Stimulated activated CD4-positive, alpha-beta T cell treated with anti-CD3 and anti-CD28 coated beads, Interleukin-2, amount 100 ng/mL, for 24 hours (primary cell): ENCODE results near the gene GPR132.
"Not testable (repeated sequence)": the region's sequence is repeated elsewhere in the genome, so short reads cannot be mapped to it uniquely, and the experiment has no call there.

Experiments
- DNase-seq, 2 donors: peaks; one replicate each; pipeline ENCODE4 v3.0.0-alpha.2; 2020

Gene GPR132

DNA sequence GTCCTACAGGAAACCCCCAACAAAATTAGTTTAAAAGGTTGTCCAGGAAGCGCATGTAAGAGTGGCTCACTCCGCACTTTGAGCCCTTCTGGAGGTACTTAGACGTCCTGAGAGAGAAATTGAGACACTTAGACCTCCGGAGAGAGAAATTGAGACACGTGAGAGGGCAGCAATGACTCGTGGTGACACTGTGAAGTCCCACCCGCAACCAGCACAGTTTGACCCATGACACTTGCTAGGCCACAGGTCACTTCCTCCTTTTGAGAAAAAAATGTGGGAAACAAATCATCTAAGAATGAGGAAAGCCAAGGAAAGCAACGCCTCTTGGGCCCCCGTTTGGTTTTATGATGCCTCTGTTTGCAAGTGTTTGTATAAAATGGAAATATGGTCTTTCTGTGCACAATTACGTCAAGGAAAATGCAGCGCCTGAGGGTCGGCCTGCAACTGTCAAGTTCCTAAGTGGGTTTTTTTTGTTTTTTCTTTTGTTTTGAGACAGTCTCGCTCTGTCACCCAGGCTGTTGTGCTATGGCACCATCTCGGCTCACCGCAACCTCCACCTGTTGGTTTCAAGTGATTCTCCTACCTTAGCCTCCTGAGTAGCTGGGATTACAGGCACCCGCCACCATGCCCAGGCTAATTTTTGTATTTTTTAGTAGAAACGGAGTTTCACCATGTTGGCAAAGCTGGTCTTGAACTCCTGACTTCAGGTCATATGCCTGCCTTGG, 30.8 kb downstream of the GPR132 start:
- no peak for DNase-seq

DNA sequence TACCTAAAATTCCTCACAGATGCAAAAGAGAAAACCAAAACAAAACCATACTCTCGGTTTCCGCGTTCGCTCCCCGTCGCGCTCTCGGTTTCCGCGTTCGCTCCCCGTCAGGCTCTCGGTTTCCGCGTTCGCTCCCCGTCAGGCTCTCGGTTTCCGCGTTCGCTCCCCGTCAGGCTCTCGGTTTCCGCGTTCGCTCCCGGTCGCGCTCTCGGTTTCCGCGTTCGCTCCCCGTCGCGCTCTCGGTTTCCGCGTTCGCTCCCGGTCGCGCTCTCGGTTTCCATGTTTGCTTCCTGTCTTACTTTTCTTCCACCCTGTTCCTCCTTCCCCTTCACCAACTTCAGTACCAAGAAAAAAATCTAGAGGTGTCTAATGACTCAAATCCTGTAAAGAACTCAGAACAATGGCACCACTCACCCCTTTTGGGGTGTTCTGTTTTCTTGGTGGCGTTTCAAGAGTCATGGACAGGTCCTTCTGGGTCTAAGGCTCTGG, 31.8 kb downstream of the GPR132 start:
- not testable (repeated sequence) for DNase-seq

DNA sequence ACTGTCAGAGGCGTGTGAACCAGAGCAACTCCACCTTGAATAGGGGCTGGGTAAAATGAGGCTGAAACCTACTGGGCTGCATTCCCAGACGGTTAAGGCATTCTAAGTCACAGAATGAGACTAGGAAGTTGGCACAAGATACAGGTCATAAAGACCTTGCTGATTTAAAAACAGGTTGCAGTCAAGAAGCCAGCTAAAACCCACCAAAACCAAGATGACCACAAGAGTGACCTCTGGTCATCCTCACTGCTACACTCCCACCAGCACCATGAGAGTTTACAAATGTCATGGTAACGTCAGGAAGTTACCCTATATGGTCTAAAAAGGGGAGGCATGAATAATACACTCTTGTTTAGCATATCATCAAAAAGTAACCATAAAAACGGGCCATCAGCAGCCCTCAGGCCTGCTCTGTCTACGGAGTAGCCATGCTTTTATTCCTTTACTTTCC, 32.8 kb downstream of the GPR132 start:
- DNase-seq, result not testable (repeated sequence)

DNA sequence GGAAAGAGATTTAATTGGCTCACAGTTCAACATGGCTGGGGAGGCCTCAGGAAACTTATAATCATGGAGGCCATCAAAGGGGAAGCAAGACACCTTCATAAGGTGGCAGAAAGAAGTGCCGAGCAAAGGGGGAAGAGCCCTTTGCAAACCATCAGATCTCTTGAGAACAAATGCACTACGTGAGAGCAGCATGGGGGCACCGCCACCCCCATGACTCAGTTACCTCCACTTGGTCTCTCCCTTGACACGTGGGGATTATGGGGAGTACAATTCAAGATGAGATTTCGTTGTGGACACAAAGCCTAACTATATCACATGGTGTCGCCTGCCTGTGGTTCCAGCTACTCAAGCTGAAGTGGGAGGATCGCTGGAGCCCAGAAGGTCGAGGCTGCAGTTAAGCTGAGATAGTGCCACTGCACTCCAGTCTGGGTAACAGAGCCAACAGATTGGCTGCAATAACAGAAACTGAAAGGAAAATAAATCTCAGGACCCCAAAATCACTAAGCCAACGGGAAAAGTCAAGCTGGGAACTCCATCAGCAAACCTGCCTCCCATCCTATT, 34.3 kb downstream of the GPR132 start:
- DNase-seq, result no peak

DNA sequence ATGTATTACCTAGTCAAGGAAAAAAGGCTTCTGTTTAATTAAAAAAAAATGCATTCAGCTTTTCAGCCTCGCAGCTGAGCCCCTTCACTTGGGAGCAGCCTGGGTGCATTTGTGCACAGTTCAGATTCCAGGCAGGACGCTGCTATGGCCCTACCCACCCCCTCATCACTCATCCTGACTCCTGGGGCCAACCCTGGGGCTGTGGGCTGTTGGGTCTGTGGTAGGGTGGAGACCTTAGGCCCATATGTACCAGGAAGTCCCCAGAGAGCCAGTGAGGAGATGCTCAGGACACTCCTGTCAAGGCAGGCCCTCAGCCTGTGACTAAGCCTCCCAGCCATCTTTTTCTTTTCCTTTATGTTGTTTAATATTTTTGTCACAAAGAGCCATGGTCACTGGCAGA, 35.0 kb downstream of the GPR132 start:
- no peak for DNase-seq

DNA sequence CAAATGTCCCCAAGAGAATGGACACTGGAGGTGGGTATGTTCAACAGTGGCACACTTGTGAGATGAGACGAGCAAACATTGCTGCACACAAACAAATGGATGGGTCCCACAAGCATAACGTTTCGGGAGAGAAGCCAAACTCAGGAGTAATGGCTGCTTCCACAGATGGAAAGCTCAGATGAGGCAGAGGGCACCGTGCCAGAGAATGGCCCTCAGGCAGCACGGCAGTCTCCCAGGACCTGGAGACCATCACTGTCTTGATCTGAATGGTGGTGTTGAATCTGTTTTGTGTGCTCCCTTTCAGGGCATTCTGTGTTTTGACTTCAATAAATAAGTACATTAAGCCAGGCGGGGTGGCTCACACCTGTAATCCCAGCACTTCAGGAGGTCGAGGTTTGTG, 35.8 kb downstream of the GPR132 start:
- no peak for DNase-seq

DNA sequence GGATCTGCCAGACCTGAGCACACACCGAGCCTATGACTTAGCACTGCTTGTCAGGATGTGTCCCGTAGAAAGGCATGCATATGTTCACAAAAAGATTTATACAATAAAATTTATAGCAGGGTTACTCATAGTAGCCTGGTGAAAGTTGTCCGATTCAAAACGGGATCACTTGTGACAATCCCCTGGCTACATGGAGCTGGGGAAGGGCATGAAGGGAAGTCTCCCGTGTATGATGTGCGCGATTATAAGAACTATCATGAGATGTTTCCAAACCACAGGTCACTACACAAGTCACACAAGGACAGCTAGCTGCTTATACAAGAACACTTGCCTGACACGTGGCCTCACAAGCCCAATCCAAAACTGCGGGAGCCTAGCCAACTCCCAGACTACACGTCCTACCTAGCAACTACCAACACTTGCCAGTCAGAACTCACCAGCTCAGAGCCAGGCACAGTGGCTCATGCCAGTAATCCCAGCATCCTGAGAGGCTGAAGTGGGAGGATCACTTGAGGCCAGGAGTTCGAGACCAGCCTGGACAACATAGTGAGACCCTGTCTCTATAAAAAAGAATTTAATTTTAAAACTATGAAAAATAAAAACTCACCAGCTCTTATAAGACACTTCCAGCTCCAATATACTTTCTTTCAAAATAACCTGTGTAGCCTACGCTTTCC, 36.8 kb downstream of the GPR132 start:
- no peak for DNase-seq

DNA sequence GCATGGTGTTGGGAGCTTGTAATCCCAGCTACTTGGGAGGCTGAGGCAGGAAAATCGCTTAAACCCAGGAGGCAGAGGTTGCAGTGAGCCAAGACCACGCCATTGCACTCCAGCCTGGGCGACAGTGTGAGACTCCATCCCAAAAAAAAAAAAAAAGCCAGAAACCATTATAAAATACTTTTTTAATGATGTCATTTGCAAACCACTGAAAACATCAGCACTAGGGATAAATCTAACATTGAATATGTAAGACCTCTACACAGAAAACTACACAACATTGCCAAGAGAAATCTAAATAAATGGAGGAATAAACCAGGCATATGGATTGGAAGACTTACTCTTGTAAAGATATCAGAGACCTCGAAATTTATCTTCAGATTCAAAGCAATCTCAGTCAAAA, 37.5 kb downstream of the GPR132 start:
- not testable (repeated sequence) for DNase-seq

DNA sequence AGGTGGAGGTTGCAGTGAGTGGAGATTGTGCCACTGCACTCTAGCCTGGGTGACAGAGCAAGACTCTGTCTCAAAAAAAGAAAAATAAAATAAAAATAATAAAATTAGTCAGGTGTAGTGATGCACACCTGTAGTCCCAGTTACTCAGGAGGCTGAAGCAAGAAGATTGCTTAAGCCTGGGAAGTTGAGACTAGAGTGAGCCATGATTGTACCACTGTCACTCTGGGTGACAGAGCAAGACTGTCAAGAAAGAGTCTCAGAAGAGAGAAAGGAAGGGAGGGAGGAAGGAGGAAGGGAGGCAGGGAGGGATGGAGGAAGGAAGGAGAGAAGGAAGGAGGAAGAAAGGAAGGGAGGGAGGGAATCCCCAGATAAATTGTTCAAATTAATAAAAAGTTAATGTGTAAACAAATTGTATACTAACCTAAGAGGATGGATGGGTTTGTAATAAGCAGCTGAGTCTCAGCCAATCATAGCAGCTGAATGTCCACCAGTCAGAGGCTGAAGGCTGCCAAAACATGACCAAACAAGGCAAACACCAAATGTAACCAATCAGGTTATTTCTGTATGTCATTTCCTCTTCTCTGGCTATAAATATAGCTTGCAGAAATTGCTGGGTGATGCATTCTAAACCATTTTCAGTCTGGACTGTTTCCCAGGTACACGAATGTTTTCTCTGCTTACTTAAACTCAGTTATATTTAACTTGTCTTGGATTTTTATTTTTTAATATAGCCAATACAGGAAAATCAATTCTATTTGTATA, 38.2 kb downstream of the GPR132 start:
- no peak for DNase-seq

DNA sequence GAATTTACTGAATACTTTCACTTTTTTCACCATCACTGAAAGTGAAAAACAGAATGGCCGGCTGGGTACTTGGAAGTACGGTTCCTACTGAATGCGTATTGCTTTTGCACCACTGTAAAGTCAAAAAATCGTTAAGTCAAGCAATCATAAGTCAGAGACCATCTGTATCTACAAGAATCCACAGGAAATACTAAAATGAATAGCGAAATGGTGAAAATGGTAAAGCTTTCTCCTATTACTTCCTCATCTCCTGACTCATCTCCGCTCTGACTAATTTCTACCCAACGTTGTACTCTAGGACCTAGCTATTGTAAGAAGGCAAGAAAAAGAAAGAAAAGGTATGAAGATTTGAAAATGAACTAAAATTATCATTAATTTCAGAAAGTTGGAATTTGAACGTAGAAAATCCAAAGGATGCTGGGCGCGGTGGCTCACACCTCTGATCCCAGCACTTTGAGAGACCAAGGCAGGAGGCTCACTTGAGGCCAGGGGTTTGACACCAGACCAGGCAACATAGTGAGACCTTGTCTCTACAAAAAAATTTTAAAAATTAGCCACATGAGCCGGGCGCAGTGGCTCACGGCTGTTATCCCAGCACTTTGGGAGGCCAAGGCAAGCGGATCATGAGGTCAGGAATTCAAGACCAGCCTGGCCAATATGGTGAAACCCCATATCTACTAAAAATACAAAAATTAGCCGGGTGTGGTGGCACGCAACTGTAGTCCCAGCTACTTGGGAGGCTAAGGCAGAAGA, 39.0 kb downstream of the GPR132 start:
- no peak for DNase-seq

DNA sequence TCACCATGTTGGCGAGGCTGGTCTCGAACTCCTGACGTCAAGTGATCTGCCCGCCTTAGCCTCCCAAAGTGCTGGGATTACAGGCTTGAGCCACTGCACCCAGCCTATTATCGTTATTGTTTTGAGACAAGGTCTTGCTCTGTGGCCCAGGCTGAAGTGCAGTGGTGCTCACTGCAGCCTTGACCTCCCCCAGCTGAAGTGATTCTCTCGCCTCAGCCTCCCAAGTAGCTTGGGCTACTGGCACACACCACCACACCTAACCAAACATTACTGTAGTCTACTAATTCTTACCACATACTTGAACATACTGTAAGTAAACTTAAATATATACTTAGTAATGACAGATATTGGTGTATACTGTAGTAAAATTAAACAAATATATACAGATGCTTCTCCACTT, 39.8 kb downstream of the GPR132 start:
- no peak for DNase-seq

DNA sequence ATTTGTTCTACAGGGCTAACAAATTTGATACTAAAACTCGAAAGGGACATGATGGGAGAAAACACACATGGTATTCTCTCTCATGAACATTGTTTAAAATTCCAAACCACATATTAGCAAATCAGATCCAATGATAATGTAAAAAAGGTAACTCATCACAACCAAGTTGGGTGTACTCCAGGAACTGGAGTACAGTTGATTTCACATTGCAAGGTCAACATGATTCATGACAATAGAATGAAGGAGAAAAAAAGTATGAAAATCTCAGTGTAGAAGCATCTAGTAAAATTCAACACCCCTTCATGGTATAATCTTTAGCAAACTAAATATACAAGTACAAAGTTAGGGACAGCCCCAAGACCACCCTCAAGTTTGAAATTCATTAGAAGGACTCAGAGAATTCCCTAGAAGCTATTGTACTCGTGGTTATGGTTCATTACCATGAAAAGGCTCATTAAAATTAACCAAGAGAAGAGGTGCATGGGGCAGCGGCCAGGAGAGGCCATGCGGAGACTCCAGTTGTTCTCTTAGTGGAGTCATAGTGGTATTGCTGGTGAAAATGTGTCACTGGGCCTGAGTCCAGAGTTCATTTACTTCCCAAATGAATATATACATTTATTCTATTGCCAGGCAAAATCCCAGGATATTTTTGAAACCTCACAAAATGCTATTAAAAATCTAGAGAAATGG, 41.3 kb downstream of the GPR132 start:
- no peak for DNase-seq

DNA sequence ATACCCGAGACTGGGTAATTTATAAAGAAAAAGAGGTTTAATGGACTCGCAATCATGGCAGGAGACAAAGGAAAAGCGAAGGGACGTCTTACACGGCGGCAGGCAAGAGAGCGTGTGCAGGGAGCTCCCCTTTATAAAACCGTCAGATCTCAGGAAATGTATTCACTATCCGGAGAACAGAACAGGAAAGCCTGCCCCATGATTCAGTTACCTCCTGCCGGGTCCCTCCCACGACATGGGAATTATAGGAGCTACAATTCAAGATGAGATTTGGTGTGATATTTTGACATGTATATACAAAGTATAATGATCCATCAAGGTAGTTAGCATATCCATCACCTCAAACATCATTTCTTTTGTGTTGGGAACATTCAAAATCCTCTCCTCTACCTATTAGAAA, 42.1 kb downstream of the GPR132 start:
- no peak for DNase-seq

DNA sequence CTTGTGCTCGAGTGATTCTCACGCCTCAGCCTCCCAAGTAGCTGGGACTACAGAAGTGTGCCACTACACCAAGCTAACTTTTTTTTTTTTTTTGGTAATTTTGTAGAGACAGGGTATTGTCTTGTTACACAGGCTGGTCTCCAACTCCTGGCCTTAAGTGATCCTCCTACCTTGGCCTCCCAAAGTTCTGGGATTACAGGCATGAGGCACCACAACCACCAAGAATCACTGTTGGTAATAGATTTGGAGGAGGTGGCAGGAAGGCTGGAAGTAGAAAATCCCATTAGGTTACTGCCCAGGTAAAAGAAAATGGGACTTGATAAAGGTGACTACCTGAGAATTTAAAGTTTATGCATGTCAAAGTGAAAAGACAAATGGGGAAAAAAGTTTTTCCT, 43.0 kb downstream of the GPR132 start:
- no peak for DNase-seq

DNA sequence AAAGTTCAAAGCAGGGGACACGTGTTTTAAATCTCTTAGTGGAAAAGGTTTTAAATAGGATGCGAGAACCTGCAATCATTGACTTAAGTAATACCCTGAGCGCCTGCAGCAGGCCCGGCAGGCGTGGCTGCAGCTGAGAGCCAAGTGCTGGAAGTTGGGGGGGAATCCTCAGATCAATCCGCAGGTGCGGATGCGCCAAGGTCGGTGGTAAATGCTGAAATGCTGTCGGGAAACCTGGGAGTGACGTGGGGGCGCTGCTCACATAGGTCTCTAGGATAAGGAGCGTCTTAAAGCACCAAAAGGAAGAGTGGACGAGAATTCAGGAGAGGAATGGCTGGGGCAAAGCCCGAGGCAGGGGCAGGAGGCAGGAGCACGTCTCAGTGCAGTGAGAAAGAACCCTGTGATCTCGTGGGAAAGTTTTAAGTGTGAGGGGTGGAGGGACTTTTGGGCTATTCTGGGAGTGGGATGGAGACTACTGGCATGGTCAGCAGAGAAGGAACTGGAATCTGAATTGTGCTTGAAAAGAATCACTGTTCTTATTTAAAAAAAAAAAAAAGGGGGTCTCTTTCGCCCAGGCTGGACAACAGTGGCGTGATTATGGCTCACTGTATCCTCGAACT, 43.5 kb downstream of the GPR132 start:
- DNase-seq, result peak; percentile 57 to 58

DNA sequence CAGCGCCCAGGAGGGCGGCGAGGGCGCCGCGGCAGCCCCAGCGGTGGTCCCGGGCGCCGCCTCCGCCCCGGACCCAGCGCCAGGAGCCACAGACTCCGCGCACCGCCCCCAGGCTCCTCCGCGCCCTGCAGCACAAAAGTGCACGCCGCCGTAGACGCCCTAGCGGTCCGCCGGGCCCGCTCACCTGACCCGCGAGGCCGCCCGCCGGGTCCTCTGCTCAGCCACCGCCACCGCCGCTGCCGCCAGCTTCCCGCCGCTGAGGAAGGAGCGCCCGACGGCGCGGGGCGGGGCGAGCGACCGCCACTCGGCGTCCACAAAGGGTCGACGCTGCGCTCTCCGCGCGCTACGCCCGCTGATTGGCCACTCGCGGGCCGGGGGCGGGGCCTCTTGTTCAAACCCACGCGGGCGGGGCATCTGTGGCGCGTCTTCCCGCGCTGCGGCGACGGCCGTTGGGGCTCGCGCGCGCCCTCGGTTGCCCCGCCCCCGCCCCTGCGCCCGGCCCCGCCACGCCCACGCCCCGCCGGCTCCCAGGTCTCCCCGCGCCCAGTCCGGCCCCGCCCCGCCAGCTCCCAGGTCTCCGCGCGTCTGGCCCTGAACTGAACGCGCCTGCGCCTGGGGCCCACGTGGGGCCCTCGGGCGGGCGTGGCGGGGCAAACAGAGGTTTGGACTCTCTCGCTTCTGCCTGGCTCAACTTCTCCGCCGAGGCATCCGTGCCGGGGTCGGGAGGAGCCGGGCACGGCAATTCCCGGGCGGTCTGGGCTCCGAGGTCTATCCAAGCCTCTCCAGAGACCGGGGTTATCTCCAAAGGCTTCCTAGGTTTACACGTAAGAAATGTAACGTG, 44.2 kb downstream of the GPR132 start, which contains the start of gene CDCA4:
TSS of gene CDCA4 (minus strand) at position 269 of the 841 bp plus-strand sequence. CDS start 9,154 bp downstream, outside the sequence.
- DNase-seq, result peak; percentile 97 to 98

DNA sequence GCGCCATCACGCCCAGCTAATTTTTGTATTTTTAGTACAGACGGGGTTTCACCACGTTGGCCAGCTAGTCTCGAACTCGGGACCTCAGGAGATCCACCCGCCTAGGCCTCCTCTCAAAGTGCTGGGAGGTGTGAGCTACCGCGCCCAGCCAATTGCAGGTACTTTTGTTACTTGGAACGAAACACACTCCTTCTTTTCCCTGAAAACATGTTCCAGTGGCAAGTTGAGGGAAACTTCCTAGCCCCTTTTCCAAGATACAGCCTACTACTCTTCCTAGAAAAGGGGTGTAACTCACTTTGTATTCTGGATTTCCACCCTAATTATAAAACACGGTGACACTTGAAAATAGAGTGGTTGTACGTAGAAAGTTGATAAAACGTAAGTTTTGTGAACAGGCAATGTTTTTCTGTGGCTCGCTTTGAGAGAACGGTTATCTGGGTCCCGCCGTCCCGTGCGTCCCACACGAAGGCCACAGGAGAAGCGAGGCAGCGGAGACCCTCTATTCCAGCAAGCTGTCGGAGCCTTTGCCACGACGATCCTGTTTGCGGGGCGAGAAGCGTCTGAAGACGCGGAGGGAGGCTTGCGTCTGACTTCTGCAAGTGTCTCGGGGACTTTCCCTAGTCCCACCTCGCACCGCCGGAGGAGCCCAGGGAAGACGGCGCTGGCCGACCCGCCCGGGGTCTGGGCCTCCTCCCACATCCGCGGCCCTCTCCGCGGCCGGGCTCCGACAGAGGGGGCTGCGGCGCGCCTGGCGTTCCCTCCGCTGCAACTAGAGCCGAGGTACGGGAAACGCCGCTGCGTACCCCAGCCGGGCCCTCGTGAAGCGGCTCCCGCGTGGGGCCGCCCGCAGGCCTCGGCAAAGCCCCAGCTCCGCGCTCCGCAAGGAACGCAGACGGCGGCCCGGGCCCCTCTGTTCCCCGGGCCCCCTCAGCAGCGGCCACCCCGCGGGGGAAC, 45.1 kb downstream of the GPR132 start:
- peak; percentile 62 to 66 for DNase-seq

DNA sequence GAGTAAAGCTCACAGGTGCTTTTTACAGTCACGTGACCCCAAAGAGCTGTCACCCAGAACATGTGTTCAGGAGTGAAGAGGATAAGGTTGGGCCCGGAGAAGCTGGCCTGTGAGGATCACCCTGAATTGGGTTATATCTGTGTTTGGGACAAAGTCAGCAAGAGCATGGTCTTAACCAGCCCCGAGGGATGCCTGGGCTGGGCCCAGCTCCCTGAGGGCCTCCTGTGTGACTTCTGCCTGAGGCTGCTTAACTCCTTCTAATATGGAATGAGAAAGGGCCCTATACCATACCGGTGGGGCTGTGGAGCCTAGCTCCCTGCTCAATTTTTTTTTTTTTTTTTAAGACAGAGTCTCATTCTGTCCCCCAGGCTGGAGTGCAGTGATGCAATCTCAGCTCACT, 46.8 kb downstream of the GPR132 start:
- no peak for DNase-seq

DNA sequence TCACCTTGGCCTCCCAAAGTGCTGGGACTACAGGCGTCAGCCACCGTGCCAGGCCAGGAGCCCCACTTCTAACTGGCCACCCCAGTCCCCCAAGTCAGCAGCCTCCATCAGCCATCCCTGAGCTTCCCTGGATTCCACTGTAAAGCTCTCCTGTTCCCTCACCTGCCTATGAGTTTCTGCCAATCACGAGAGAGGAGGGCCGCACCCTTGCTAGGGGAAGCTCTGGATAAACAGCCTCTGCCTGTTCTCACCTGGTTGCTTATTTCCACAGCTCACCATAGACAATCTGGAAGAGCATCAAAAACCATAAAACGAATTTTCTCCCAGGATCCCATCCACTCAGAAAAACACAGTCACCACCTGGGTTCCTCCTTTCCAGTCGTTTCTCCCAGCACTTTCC, 49.3 kb downstream of the GPR132 start:
- DNase-seq, result no peak
